Neuronal stem cell (in vitro differentiated cells): Measurements from ENCODE around the gene METTL2B.

Experiments used
- DNase-seq: peaks from one replicate; pipeline ENCODE4 v3.0.0-alpha.2; 2013; ENCODE audit warnings: low spot score
- H2AFZ ChIP-seq: one replicate; pipeline ENCODE4 v1.6.1; 2013; ENCODE audit warnings: mild to moderate bottlenecking, low read length, inconsistent platforms
- H2AK5ac ChIP-seq: 2 replicates; pipeline ENCODE4 v1.6.1; 2013; ENCODE audit warnings: low read depth, mild to moderate bottlenecking, inconsistent platforms, low read length, moderate library complexity, mixed read lengths
- H2BK120ac ChIP-seq: 2 replicates; pipeline ENCODE4 v1.6.1; 2013; ENCODE audit warnings: low read depth, mild to moderate bottlenecking, inconsistent platforms, low read length, moderate library complexity, mixed read lengths
- H2BK12ac ChIP-seq: one replicate; pipeline ENCODE4 v1.6.1; 2013; ENCODE audit warnings: low read length, inconsistent platforms
- H2BK15ac ChIP-seq: 2 replicates; pipeline ENCODE4 v1.6.1; 2013; ENCODE audit warnings: mild to moderate bottlenecking, low read length, inconsistent platforms, mixed read lengths
- H2BK5ac ChIP-seq: one replicate; pipeline ENCODE4 v1.6.1; 2013; ENCODE audit warnings: inconsistent platforms, mild to moderate bottlenecking, low read length, moderate library complexity
- H3K14ac ChIP-seq: one replicate; pipeline ENCODE4 v1.6.1; 2013; ENCODE audit warnings: low read length, inconsistent platforms
- H3K18ac ChIP-seq: 2 replicates; pipeline ENCODE4 v1.6.1; 2013; ENCODE audit warnings: low read length, inconsistent platforms
- H3K23ac ChIP-seq: 2 replicates; pipeline ENCODE4 v1.6.1; 2013; ENCODE audit warnings: low read depth, mild to moderate bottlenecking, mixed read lengths, low read length, inconsistent platforms; ENCODE audit not compliant: poor library complexity
- H3K27ac ChIP-seq: replicated peaks from 3 replicates; pipeline ENCODE4 v1.5.1; 2013; ENCODE audit warnings: low read length, inconsistent platforms
- H3K27me3 ChIP-seq, 3 experiments: 2 replicates each; pipeline ENCODE4 v1.6.1; 2013; ENCODE audit warnings: low read length in 3 of 3, mild to moderate bottlenecking in 2 of 3, inconsistent platforms in 1 of 3, low read depth in 1 of 3, mixed read lengths in 1 of 3, moderate library complexity in 1 of 3; ENCODE audit not compliant: control insufficient read depth in 3 of 3, insufficient read depth in 3 of 3
- H3K36me3 ChIP-seq, 2 donors: replicated peaks in 1 of 2; 2 replicates each; pipeline ENCODE4 v1.6.1; 2013; ENCODE audit warnings: low read length in 2 of 2; ENCODE audit not compliant: control insufficient read depth in 2 of 2, insufficient read depth in 2 of 2
- H3K4ac ChIP-seq: 2 replicates; pipeline ENCODE4 v1.6.1; 2013; ENCODE audit warnings: inconsistent platforms, mild to moderate bottlenecking, low read length, moderate library complexity
- H3K4me1 ChIP-seq, 2 donors: 1 replicate in 1 of 2; 2 replicates in 1 of 2; pipeline ENCODE4 v1.6.1; 2013; ENCODE audit warnings: low read length in 2 of 2, low read depth in 1 of 2; ENCODE audit not compliant: control insufficient read depth in 2 of 2, insufficient read depth in 1 of 2
- H3K4me2 ChIP-seq: one replicate; pipeline ENCODE4 v1.6.1; 2013; ENCODE audit warnings: mild to moderate bottlenecking, low read length, inconsistent platforms; ENCODE audit not compliant: insufficient read depth, poor library complexity, severe bottlenecking
- H3K4me3 ChIP-seq, 2 donors: 2 replicates each; pipeline ENCODE4 v1.5.1; 2013; ENCODE audit warnings: low read length in 2 of 2, mild to moderate bottlenecking in 2 of 2, inconsistent platforms in 1 of 2, moderate library complexity in 1 of 2
- H3K79me1 ChIP-seq: one replicate; pipeline ENCODE4 v1.6.1; 2013; ENCODE audit warnings: low read depth, mild to moderate bottlenecking, inconsistent platforms, low read length, moderate library complexity
- H3K9ac ChIP-seq: one replicate; pipeline ENCODE4 v1.6.1; 2013; ENCODE audit warnings: mild to moderate bottlenecking, low read depth, low read length, inconsistent platforms; ENCODE audit not compliant: poor library complexity
- H3K9me3 ChIP-seq, 2 donors: replicated peaks in 1 of 2; 2 replicates each; pipeline versions ENCODE3 to v1.6.1; 2013; ENCODE audit warnings: low read length in 2 of 2, mild to moderate bottlenecking in 2 of 2, inconsistent platforms in 1 of 2, low read depth in 1 of 2, mixed read lengths in 1 of 2, moderate library complexity in 1 of 2; ENCODE audit not compliant: control insufficient read depth in 2 of 2, insufficient read depth in 1 of 2
- H4K8ac ChIP-seq: one replicate; pipeline ENCODE4 v1.6.1; 2013; ENCODE audit warnings: low read depth, mild to moderate bottlenecking, inconsistent platforms, low read length, moderate library complexity
- H4K91ac ChIP-seq: one replicate; pipeline ENCODE4 v1.6.1; 2013; ENCODE audit warnings: low read length, low read depth, mild to moderate bottlenecking, inconsistent platforms; ENCODE audit not compliant: poor library complexity
- WGBS, 2 donors: extraction: QIAGEN DNeasy Blood & Tissue Kit; methylation state at CpG; one replicate each; pipeline ENCODE4 v1.1.7; 2013; ENCODE audit warnings: missing lambda C conversion rate in 2 of 2, mixed read lengths in 1 of 2; ENCODE audit not compliant: insufficient read length in 2 of 2, insufficient replicate concordance in 1 of 2; ENCODE audit errors: extremely low coverage in 2 of 2; 5-methylcytosine and 5-hydroxymethylcytosine counted together

Gene METTL2B

GRCh38 chr7:128431754-128432153 lies 44.8 kb upstream of the METTL2B start:
- H3K4ac ChIP-seq: no peak overlapping the region
- no peak overlapping the region for H3K14ac ChIP-seq
- H2BK120ac ChIP-seq: no peak overlapping the region
- DNase-seq: no peak
- no peak overlapping the region for H3K9ac ChIP-seq
- no peak overlapping the region for H3K23ac ChIP-seq
- no peak overlapping the region for H4K8ac ChIP-seq
- H2AFZ ChIP-seq: no peak overlapping the region
- no peaks in the 10 kb centered on the region for H3K79me1 ChIP-seq
- no peak overlapping the region for H4K91ac ChIP-seq
- H3K4me3 ChIP-seq: no peak overlapping the region
- no peaks in the 10 kb centered on the region for H3K36me3 ChIP-seq
- no peak overlapping the region for H2AK5ac ChIP-seq
- H3K9me3 ChIP-seq: no peaks in the 10 kb centered on the region
- no peak overlapping the region for H3K18ac ChIP-seq
- no peak overlapping the region for H2BK5ac ChIP-seq
- H3K4me2 ChIP-seq: no peak overlapping the region
- WGBS, 2 donors: no CpG with 5 or more reads among the region's 2 CpGs
- H3K27me3 ChIP-seq: peaks cover 0 to 41% (median 3%) of the 10 kb centered on the region in 3 experiments
- no peak overlapping the region for H2BK15ac ChIP-seq
- H2BK12ac ChIP-seq: no peak overlapping the region
- no peak overlapping the region for H3K27ac ChIP-seq
- H3K4me1 ChIP-seq: peaks cover 0 to 3% of the 10 kb centered on the region in 2 donors

GRCh38 chr7:128434413-128435326 lies 41.9 kb upstream of the METTL2B start:
- WGBS, 2 donors: no CpG with 5 or more reads among the region's 4 CpGs
- Histone ChIP-seq H4K91ac (no peak overlapping the region), H3K18ac (no peak overlapping the region), H3K79me1 (no peaks in the 10 kb centered on the region), H3K9me3 (peaks cover 0 to 6% of the 10 kb centered on the region in 2 donors), H2AK5ac (no peak overlapping the region), H3K14ac (no peak overlapping the region), H2BK15ac (no peak overlapping the region), H3K9ac (no peak overlapping the region), H3K36me3 (no peaks in the 10 kb centered on the region), H3K23ac (no peak overlapping the region), H3K4me1 (peaks cover 0 to 3% of the 10 kb centered on the region in 2 donors), H4K8ac (no peak overlapping the region), H2AFZ (no peak overlapping the region), H3K4me2 (no peak overlapping the region), H3K27me3 (peaks cover 0 to 62% (median under 1%) of the 10 kb centered on the region in 3 experiments), H3K4me3 (no peak overlapping the region), H3K27ac (no peak overlapping the region), H2BK12ac (no peak overlapping the region), H3K4ac (no peak overlapping the region), H2BK120ac (no peak overlapping the region), H2BK5ac (no peak overlapping the region)
- DNase-seq: no peak

- no peak overlapping the region for H2BK12ac ChIP-seq
- no peak overlapping the region for H3K4me3 ChIP-seq
- H3K79me1 ChIP-seq: no peaks in the 10 kb centered on the region
- H3K27ac ChIP-seq: no peak overlapping the region
- H2BK15ac ChIP-seq: no peak overlapping the region
- H3K36me3 ChIP-seq: no peaks in the 10 kb centered on the region
- no peak overlapping the region for H2AFZ ChIP-seq
- no CpG with 5 or more reads among the region's 3 CpGs for WGBS, 2 donors
- H3K4me1 ChIP-seq: peaks cover 0 to 3% of the 10 kb centered on the region in 2 donors
- no peak overlapping the region for H3K4ac ChIP-seq
- no peak overlapping the region for H3K4me2 ChIP-seq
- H3K14ac ChIP-seq: no peak overlapping the region
- H2BK120ac ChIP-seq: no peak overlapping the region
- no peak for DNase-seq
- H2BK5ac ChIP-seq: no peak overlapping the region
- no peak overlapping the region for H4K91ac ChIP-seq
- H3K18ac ChIP-seq: no peak overlapping the region
- peaks cover 0 to 61% (median 0%) of the 10 kb centered on the region in 3 experiments for H3K27me3 ChIP-seq
- no peak overlapping the region for H3K9ac ChIP-seq
- H3K9me3 ChIP-seq: peaks cover 0 to 6% of the 10 kb centered on the region in 2 donors
- H4K8ac ChIP-seq: no peak overlapping the region
- no peak overlapping the region for H3K23ac ChIP-seq
- H2AK5ac ChIP-seq: no peak overlapping the region
Measured at GRCh38 chr7:128435327-128435686, 41.2 kb upstream of the METTL2B start.

- Histone ChIP-seq H3K79me1 (no peaks in the 10 kb centered on the region), H2BK12ac (no peak overlapping the region), H3K23ac (no peak overlapping the region), H3K4me2 (no peak overlapping the region), H3K27ac (no peak overlapping the region), H3K4me1 (no peaks in the 10 kb centered on the region), H3K4me3 (no peak overlapping the region), H4K8ac (no peak overlapping the region), H3K36me3 (no peaks in the 10 kb centered on the region), H2BK120ac (no peak overlapping the region), H3K9ac (no peak overlapping the region), H2AFZ (no peak overlapping the region), H3K4ac (no peak overlapping the region), H3K9me3 (peaks cover 0 to 6% of the 10 kb centered on the region in 2 donors), H2AK5ac (no peak overlapping the region), H3K14ac (no peak overlapping the region), H2BK5ac (no peak overlapping the region), H4K91ac (no peak overlapping the region), H2BK15ac (no peak overlapping the region), H3K27me3 (peaks cover 0 to 52% (median 0%) of the 10 kb centered on the region in 3 experiments), H3K18ac (no peak overlapping the region)
- WGBS, 2 donors: no CpG with 5 or more reads among the region's 8 CpGs
- DNase-seq: no peak
Measured at GRCh38 chr7:128437426-128438332, 38.9 kb upstream of the METTL2B start.
